Thymus (tissue), 11 donors: ENCODE data around the gene CTXND1. TPM values are rescaled to one million over a fixed set of nuclear protein-coding genes. Genes with fewer than 3 reads are reported as not detected.

ENCODE experiments used
- DNase-seq, 9 donors: peaks; one replicate each; pipeline ENCODE4 v3.0.0-alpha.2; 2013; ENCODE audit warnings: low spot score in 9 of 9, low read depth in 6 of 9, missing footprints in 1 of 9
- H3K27ac ChIP-seq, 2 donors: one replicate each; pipeline ENCODE4 v1.5.1; 2013; ENCODE audit warnings: control low read depth in 1 of 2, low read depth in 1 of 2, low read length in 1 of 2, mild to moderate bottlenecking in 1 of 2, moderate library complexity in 1 of 2
- H3K27me3 ChIP-seq, 2 donors: one replicate each; pipeline ENCODE4 v1.5.1; 2013; ENCODE audit warnings: low read length in 1 of 2; ENCODE audit not compliant: control insufficient read depth in 2 of 2, insufficient read depth in 1 of 2
- H3K36me3 ChIP-seq, 2 donors: one replicate each; pipeline ENCODE4 v1.5.1; 2013; ENCODE audit warnings: low read length in 1 of 2, mild to moderate bottlenecking in 1 of 2, moderate library complexity in 1 of 2; ENCODE audit not compliant: control insufficient read depth in 2 of 2, insufficient read depth in 2 of 2
- H3K4me1 ChIP-seq, 2 donors: one replicate each; pipeline ENCODE4 v1.5.1; 2013; ENCODE audit warnings: low read length in 2 of 2; ENCODE audit not compliant: control insufficient read depth in 2 of 2, insufficient read depth in 2 of 2
- H3K4me3 ChIP-seq, 2 donors: one replicate each; pipeline ENCODE4 v1.5.1; 2013; ENCODE audit warnings: low read length in 2 of 2, control low read depth in 1 of 2, mild to moderate bottlenecking in 1 of 2
- H3K9me3 ChIP-seq, 2 donors: one replicate each; pipeline ENCODE4 v1.5.1; 2013; ENCODE audit warnings: low read length in 1 of 2, mild to moderate bottlenecking in 1 of 2; ENCODE audit not compliant: control insufficient read depth in 2 of 2, insufficient read depth in 1 of 2
- WGBS: extraction: QIAGEN DNeasy Blood & Tissue Kit; methylation state at CpG from one replicate; pipeline ENCODE4 v1.1.7; 2013; 5-methylcytosine and 5-hydroxymethylcytosine counted together
- polyA plus RNA-seq: library from polyadenylated mRNA; stranded (reverse); fragments of 200-250 nt; gene quantifications from one replicate; pipeline ENCODE4 v1.2.3, GENCODE V29; 2013
- total RNA-seq: library from RNA; stranded (reverse); fragments of 120-200 nt; gene quantifications from one replicate; pipeline ENCODE4 v1.2.4, GENCODE V29; 2013
- donor health status: healthy.

The CTXND1 gene
- total and polyA plus RNA-seq, 2 donors = 0.05 to 0.07 TPM

DNA sequence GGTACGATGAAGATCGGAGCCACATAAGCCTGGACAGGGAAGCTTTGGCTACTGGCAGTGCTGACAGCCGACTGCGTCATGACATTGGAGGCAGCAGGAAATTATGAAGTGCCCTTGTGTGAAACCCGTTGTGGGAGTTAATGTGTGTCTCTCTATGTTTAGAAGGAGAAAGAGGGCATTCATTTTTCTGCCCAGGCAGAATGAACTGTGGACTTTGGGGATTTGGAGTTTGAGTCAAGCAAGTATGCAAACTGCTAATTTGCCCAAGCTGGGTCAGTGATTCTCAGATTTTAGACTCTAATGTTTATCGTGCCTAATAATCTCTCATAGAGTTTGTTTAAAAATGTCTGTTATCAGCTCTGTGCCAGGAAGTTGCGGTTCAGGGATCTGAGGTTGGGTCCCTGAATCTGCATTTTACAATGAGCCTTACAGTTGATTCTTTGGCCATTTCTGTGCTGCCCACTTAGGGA, 5.6 kb downstream of the CTXND1 start:
- DNase-seq = no peak
- Histone ChIP-seq H3K36me3 (no peaks in the 10 kb centered on the region), H3K9me3 (no peaks in the 10 kb centered on the region), H3K4me1 (peaks cover under 1 to 11% of the 10 kb centered on the region in 2 donors), H3K4me3 (no peak overlapping the region), H3K27me3 (peaks cover 17 to 35% of the 10 kb centered on the region in 2 donors), H3K27ac (no peak overlapping the region)
- 92% methylated on average over 7 of the region's 7 CpGs for WGBS

GRCh38 chr15:80242802-80243201, 9.2 kb downstream of the CTXND1 start:
- no peaks in the 10 kb centered on the region for H3K36me3 ChIP-seq
- DNase-seq = no peak
- H3K27me3 ChIP-seq = peaks cover 0 to 6% of the 10 kb centered on the region in 2 donors
- WGBS = 8% methylated on average over 3 of the region's 3 CpGs
- no peak overlapping the region for H3K4me3 ChIP-seq
- no peak overlapping the region for H3K27ac ChIP-seq
- no peaks in the 10 kb centered on the region for H3K9me3 ChIP-seq
- peaks cover 2 to 14% of the 10 kb centered on the region in 2 donors for H3K4me1 ChIP-seq

DNA sequence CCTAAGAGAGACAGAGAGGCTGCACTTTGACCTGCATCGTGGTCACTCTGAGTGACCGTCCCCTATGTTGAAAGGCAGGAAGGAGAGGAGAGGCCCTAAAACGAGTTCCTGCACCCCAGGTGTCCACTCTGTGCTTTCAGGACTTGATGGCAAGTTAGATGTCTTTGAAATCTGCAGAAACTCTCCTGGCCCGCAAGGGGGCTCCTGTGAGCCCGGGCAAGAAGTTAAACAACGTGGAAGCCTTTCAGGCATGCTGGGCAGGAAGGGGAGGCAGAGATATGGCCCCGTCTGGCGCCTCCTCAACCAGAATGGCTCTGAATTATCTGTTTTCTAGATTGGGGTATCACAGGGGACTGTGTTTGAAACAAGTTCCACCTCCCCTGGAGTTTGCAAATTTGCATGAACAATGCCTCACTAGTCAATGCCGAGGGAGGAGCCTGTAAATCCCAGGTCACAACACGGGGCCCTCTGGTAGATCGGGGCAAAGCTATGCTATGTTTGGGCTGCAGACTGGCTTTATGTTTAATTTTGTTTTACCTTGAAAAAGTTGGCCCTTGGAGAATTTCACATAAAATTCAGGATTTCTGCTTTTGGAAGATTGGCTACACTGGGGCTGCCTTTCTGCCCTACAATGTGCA, 9.8 kb downstream of the CTXND1 start:
- H3K27ac ChIP-seq = no peak overlapping the region
- 66% methylated on average over 11 of the region's 11 CpGs for WGBS
- DNase-seq = peak in 3 of 9 donors; percentile 9 to 27 (median 18)
- no peak overlapping the region for H3K4me3 ChIP-seq
- peaks cover 0 to 6% of the 10 kb centered on the region in 2 donors for H3K27me3 ChIP-seq
- peaks cover 2 to 14% of the 10 kb centered on the region in 2 donors for H3K4me1 ChIP-seq
- no peaks in the 10 kb centered on the region for H3K9me3 ChIP-seq
- no peaks in the 10 kb centered on the region for H3K36me3 ChIP-seq

GRCh38 chr15:80241508-80241907, 10.5 kb downstream of the CTXND1 start:
- 4% methylated on average over 5 of the region's 5 CpGs for WGBS
- no peak overlapping the region for H3K27ac ChIP-seq
- peak in 1 of 9 donors; percentile 26 for DNase-seq
- no peaks in the 10 kb centered on the region for H3K9me3 ChIP-seq
- H3K4me3 ChIP-seq = no peak overlapping the region
- H3K4me1 ChIP-seq = peaks cover 2 to 14% of the 10 kb centered on the region in 2 donors
- peaks cover 0 to 3% of the 10 kb centered on the region in 2 donors for H3K27me3 ChIP-seq
- no peaks in the 10 kb centered on the region for H3K36me3 ChIP-seq

DNA sequence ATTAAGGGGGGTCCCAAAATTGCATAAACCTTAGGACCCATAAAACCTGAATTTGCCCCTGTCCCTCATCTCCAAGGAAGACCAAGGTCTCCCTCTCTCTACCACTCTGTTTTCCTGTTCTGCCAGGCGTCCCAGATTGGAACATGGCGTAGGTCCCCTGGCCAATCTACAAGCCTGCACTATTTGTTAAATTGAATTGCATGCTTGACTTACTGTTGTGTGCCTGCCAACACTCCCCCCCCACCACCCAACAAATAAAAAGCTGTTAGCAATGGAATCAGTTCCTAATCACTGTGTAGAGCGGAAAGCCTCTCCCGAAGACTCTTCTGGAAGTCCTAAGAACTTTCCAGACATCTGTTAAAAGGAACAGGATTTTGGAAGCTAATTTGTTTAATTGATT, 11.7 kb downstream of the CTXND1 start:
- 96% methylated on average over 4 of the region's 4 CpGs for WGBS
- Histone ChIP-seq H3K27ac (no peak overlapping the region), H3K27me3 (no peaks in the 10 kb centered on the region), H3K4me3 (no peak overlapping the region), H3K4me1 (peaks cover 2 to 14% of the 10 kb centered on the region in 2 donors), H3K9me3 (no peaks in the 10 kb centered on the region), H3K36me3 (no peaks in the 10 kb centered on the region)
- no peak for DNase-seq

DNA sequence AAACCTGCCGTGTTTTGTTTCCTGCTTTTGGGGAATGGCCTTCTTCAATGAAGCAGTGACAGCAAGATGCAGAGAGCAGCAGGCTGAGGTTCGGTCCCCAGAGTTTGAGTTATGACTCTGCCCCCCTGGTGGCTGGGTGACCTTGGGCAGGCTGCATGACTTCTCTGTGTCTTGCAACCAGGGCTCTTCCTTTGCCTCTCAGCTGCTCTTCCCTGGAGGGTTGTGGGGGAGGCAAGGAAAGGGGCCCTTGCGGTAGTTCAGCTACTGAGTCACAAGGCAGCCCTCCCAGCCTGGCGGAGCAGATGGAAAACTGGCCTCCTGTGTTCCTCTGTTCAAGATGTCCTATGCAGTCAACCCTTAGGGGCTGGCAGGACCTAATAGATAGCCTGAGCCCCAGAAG, 17.1 kb downstream of the CTXND1 start:
- no peak overlapping the region for H3K4me3 ChIP-seq
- H3K4me1 ChIP-seq = no peaks in the 10 kb centered on the region
- no peaks in the 10 kb centered on the region for H3K27me3 ChIP-seq
- WGBS = 89% methylated on average over 4 of the region's 4 CpGs
- peak in 5 of 9 donors; percentile 7 to 39 (median 14) for DNase-seq
- H3K9me3 ChIP-seq = no peaks in the 10 kb centered on the region
- H3K27ac ChIP-seq = no peak overlapping the region
- H3K36me3 ChIP-seq = no peaks in the 10 kb centered on the region

GRCh38 chr15:80233581-80233980, 18.4 kb downstream of the CTXND1 start:
- DNase-seq = no peak
- Histone ChIP-seq H3K4me3 (no peak overlapping the region), H3K9me3 (no peaks in the 10 kb centered on the region), H3K27me3 (no peaks in the 10 kb centered on the region), H3K36me3 (no peaks in the 10 kb centered on the region), H3K27ac (no peak overlapping the region), H3K4me1 (no peaks in the 10 kb centered on the region)
- 83% methylated on average over 9 of the region's 9 CpGs for WGBS

DNA sequence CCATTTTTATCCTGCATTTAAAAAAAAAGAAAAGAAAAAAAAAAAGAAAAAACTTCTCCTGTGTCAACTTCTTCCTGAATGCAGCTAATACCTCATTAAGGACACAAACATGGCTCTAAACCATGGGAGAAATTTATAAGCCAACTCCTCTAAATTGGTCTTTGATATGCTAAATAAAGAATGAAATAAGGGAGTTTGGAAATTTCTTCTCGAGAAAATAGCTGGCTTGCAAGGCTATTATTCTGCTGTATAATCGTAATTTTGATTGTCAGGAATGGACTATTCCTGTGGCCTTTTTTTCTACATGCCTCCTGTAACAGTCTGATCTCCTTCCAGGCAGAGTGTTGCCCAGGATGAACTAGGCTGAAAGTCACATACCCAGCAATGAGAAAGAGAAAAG, 20.6 kb downstream of the CTXND1 start:
- Histone ChIP-seq H3K27ac (no peak overlapping the region), H3K9me3 (no peaks in the 10 kb centered on the region), H3K27me3 (no peaks in the 10 kb centered on the region), H3K4me3 (no peak overlapping the region), H3K4me1 (no peaks in the 10 kb centered on the region), H3K36me3 (no peaks in the 10 kb centered on the region)
- no peak for DNase-seq
- WGBS = 87% methylated on average over 2 of the region's 2 CpGs

GRCh38 chr15:80228959-80229610, 22.9 kb downstream of the CTXND1 start:
- Histone ChIP-seq H3K27me3 (no peaks in the 10 kb centered on the region), H3K27ac (no peak overlapping the region), H3K9me3 (no peaks in the 10 kb centered on the region), H3K36me3 (no peaks in the 10 kb centered on the region), H3K4me1 (no peaks in the 10 kb centered on the region), H3K4me3 (no peak overlapping the region)
- WGBS = 95% methylated on average over 7 of the region's 7 CpGs
- DNase-seq = no peak
